GF-D8 (cell line): ENCODE data around the gene PLEKHO1.
A peak's percentile ranks its signal among the peaks of the same experiment; 100 is the strongest.

ENCODE experiments used
- DNase-seq: peaks from one replicate; lab custom pipeline; 2025; lab: John Stamatoyannopoulos, UW

The PLEKHO1 gene

DNA sequence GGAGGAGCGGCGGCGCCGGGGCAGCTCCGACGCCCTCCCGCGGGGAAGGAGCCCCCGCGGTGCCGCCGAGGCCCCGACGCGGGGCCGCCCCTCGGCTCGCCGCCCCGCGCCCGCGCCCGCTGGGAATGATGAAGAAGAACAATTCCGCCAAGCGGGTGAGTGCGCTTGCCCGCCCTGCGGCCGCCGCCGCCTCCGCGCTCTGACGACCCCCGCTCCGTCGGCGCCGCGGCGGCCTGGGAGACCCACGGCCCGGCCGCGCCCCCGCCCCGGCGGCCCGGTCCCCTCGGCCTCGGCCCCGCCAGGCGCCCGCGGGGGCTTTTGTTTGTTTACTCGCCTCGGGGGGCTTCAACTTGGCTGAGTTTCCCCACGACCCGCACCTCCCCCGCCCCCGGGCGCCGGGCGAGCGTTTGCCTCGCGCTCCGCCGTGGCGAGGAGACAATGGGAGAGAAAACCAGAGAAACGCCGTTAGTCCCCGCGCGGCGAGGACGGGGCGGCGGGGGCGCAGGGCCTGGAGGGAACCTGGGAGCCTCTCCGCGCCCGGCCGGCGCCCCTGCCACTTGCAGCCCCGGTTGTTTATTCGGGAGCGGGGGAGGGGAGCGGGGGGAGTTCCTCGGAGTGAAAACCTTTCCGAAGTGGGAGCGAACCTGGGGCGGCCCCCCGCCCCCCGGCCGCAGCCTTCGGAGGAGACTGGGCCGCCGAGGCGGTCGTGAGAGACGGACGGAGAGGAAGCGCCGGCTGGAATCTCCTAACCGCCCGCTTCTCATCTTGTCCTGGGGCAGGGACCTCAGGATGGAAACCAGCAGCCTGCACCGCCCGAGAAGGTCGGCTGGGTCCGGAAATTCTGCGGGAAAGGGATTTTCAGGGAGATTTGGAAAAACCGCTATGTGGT is 661 bp downstream of the PLEKHO1 start:
- no peak for DNase-seq

DNA sequence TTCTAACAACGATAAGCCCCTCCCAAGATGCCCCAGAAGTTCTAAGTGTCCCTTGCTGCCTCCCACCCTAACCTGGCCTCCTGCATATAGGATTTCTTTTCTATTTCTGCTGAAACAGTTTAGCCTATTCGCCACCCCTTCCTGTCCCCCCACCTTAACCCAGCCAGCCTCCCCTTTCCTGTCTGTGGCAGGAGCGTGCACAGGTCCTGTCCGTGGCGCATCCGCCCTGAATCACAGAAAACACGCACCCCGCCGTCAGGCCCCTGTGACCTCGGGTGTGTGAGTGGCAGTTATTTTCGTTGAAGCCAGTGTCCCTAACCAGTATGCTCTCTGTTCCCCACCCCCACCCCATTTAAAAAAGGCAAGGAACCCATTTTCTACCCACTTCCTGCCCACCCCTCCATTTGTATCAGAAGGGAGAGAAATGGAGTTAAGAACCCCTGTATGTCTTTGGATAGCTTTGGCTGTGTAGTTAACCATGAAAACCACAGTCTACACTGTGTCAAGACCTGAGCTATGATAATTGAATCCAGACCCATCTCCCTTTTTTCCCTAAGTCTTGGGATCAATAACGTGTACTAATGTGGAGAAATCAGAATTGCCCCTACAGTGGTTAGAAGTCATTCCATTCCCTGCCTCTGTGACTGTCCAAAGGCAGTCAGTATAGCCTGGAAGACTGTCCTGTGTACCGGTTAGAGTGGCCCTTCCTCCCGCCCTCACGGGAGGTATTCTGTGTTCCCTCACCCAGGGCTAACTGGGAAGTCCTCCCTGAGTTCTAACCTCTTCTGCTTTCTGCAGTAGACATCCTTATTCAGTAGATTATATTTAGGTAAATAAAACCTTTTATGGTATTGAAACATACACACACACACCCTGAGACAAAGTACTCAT is 1.8 kb downstream of the PLEKHO1 start:
- no peak for DNase-seq

DNA sequence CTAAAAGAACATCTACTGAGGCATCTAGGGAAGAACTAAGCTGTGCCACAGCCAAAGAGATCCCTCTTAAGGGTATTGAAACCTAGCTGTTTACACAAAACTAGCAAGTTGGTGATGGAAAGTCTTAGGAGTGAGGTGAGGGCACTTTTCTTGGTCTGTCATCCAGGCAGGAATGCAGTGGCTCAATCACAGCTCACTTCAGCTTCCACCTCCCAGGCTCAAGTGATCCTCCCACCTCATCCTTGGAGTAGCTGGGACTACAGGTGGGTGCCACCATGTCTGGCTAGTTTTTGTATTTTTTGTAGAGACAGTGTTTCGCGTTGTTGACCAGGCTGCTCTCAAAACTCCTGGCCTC is 2.4 kb downstream of the PLEKHO1 start:
- DNase-seq = no peak

GRCh38 chr1:150152772-150153456 is 3.2 kb downstream of the PLEKHO1 start:
- DNase-seq = no peak

GRCh38 chr1:150154143-150154542 is 4.4 kb downstream of the PLEKHO1 start:
- DNase-seq = no peak

DNA sequence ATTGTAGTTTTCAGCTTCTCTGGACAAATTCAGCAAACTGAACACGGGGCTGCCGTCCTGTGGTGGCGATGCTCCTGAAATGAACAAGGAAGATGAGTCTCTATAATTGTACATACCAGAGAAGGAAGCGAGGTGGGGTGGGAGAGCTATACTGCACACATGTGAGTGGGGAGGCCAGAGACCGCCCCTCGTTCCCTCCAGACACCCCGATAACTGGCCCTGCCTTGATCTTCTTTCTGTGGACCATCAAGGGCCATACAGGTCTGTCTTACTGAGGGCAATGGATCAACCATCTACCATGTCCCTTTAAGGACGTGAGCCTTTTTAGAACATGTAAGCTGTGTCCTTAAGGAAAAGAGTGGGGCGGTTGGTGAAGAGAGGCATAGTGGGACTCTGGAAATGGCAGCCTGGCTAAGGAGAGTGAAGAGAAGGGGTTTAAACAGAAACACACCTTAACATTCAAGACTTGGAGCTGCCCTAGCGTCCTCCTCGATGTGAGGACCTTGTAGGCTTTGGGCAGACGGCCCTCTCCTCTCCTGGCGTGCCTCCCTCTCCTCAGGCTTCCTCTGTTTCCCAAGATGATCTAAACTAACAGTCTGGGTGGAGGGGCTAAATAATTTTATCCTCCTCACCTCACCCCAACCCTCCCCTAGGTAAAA is 5.8 kb downstream of the PLEKHO1 start:
- DNase-seq = no peak

DNA sequence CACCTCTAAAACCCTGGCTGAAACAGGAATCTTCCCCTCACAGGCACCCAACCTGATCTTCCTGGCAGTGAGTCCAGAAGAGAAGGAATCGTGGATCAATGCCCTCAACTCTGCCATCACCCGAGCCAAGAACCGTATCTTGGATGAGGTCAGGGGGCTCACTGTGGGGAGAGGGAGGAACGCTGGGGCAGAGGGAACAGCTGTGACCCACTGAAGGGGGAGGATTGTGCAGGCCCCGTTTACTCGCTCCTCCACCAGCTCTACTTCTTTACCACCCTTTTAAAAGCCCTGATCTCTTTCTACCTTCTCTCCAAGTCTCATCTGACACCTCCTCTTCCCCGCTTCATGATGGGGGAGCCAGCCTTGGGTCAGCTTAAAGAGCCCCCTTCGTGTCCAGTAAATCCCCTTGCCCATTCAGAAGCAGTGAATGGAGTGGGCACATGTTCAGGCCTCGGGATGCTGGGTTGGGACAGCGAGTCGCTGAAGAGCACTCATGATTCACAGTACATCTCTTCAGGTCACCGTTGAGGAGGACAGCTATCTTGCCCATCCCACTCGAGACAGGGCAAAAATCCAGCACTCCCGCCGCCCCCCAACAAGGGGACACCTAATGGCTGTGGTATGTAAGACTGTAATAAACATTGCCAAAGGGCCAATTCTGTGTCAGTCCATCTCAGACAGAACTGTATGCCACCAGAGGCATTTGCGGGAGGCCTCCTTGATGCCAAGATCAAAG is 7.3 kb downstream of the PLEKHO1 start:
- no peak for DNase-seq

- peak; percentile 39 for DNase-seq
Measured at GRCh38 chr1:150159550-150159949, 9.8 kb downstream of the PLEKHO1 start.

DNA sequence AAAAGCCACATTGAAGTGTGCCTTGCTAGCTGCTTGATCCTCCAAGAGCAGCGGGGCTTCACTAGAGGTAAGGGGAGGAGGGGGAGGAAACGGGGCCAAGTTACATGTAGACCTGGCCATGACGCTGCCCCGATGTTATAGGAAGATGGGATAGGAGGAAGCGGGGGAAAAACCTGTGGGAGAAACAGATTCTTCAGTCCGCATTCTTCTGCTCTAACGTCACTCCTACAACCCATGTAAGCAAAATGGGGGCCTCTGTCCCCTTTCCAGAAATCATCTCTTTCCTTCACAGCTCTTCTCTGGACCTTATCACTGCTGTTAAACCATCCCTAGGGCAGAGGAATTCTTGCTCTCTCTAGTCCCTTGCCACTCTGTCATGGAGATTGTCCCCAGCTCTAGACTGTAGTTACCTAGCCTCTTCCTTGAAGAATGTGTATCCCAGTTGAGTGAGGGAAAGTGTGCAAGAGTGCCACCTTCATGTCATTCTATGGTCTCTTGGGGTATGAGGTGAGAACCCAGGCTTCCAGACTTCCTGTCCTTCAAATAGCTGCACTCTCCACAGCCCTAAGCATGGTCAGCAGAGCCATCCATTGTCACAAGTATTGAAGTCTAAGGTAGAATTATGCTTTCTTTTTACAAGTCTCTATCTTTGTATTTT is 11.4 kb downstream of the PLEKHO1 start:
- DNase-seq = no peak

DNA sequence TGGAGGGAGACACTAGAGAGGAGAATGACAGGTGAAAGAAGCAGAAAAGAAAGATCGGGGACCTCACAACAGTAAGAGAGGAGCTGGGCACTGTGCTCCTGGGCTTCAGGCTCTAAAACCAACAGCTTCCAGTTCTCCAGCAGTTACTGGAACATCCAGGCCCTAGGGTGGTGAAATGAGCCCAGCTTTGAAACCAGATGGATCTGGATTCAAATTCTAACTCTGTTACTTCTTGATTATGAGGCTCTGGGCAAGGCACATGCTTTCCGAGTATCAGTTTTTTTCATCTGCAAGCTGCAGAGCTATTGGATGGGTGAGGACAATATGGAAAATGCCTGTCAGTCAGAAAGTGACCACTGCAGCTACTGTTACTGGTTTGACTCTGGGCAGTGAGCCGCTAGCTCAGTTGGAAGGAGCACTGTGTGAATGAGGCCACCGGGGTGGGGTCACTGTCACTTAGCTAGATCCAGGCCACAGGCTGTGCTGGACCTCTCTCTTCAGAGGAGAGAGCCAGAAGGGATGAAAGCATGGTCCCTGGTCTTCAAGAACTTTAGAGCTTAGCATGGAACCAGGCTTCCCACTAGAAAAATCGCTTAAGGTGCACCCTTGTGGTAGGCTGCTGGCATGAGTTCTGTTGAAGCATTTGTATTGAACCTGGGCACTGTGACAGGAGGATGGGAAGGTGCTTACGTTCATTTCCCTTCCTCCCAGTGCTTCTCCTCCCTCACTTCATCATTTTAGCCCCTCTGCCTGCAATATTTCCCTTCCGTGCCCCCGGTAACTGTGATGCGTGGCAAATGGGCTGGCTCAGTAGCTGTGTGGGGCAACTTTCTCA is 12.2 kb downstream of the PLEKHO1 start:
- no peak for DNase-seq

DNA sequence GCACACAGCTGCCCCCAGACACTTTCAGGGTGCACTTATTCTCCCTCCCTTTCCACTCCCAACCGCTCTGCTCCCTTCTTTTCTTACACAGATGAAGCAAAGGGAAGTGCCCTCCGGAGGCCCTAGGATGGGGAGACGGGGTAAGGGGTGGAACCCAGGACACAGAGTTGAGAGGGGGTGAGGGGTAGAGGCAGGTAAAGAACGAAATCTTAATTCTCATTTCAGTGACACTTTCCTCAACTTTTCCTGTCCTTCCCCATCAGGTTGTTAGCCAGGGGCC is 12.8 kb downstream of the PLEKHO1 start:
- no peak for DNase-seq

GRCh38 chr1:150162862-150163706 is 13.4 kb downstream of the PLEKHO1 start:
- peak; percentile 89 for DNase-seq

DNA sequence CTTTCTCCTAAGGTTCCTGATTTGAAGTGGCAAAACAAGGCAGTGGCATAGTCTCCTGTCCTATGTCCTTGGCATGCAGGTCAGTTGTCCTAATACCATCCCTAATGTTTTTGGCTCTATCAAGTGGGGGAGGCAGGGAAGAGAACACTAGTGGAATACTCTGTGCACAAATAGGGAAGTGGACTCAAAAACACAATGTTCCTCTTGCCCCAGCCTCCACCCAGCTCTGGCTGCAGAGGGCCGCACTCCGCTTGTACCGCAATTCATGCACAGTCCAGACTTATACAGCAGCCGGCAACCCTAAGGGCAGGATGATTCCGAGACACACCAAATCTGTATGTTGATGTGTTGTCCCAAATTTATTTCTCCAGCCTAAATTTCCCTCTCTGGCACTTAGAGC is 14.5 kb downstream of the PLEKHO1 start:
- DNase-seq = no peak

- no peak for DNase-seq
Measured at GRCh38 chr1:150164779-150165178, 15.1 kb downstream of the PLEKHO1 start.

DNA sequence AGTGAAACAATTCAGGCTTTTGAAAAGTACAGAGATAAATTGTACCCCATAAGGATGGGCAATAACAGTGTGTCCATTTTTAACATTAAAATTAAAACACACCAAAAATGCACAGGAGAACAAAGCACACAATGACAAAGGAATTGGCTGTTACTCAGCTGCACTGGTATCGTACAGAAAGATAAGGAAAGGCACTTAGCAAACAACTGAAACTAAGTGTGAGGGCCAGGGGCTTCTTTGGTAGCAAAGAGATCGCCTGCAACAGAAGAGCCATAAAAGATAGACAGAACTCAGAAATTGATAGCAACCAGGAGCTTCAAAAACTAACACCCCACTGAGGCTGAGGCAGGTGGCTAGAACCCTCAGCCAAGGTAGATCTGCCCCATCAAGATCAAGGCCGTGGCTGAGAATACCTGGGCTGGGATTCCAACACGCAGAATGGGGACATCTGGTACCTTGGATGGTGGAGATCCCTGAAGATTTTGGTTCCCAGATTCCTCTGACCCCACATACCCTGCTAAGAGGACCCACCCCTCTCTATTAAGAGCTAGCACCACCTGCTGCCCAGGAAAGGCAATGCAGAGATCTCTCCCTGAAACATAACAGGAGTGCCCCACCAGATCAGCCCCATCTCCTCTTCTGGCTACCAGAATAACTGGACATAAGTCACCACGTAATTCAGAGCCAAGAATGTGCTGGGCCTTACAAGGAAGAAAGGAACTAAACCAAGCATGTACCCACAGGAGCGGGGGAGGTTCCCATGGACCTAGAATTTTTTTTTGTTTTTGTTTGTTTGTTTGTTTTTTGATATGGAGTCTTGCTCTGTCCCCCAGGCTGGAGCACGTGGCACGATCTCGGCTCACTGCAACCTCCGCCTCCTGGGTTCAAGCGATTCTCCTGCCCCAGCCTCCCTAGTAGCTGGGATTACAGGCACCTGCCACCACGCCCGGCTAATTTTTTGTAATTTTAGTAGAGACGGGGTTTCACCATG is 16.2 kb downstream of the PLEKHO1 start:
- DNase-seq = no peak

GRCh38 chr1:150168960-150169601 is 19.4 kb downstream of the PLEKHO1 start:
- no peak for DNase-seq

DNA sequence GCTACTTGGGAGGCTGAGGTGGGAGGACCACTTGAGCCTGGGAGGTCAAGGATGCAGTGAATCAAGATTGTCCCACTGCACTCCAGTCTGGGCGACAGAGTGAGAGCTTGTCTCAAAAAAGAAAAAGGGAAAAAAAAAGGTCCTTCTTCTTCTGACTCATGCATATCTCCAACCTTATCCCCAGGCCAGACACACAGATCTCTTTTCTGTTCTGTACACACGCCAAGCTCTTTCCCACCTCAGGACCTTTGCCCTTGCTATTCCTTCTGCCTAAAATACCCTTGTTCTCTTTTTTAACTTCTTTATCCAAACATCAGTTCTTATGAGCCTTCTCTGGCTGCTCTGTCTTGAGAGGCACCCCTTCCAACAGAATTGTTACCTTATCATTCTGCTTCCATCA is 22.1 kb downstream of the PLEKHO1 start:
- no peak for DNase-seq
